HepG2 (cell line): ENCODE data around the gene MARS1. TPM values are rescaled to one million over a fixed set of nuclear protein-coding genes. Genes with fewer than 3 reads are reported as not detected.
A peak's percentile ranks its signal among the peaks of the same experiment; 100 is the strongest.

Experiments
- ARID2 ChIP-seq: sonication (generic); formaldehyde crosslinking; IDR thresholded peaks from 2 replicates; pipeline ENCODE4 v1.8.1; 2022; ENCODE audit warnings: mild to moderate bottlenecking, missing genetic modification reagents, borderline replicate concordance
- CENPT ChIP-seq: sonication (generic); formaldehyde crosslinking; IDR thresholded peaks from 2 replicates; pipeline ENCODE4 v1.8.0; 2022; ENCODE audit warnings: low read depth, mild to moderate bottlenecking, moderate library complexity, missing genetic modification reagents
- MAFF ChIP-seq: IDR thresholded peaks from 2 replicates; pipeline ENCODE4 v1.6.1; 2011; ENCODE audit warnings: low read depth, low read length, improper control_type of control experiment
- MAZ ChIP-seq, 2 experiments: sonication (generic) in 1 of 2; formaldehyde crosslinking in 1 of 2; IDR thresholded peaks; 2 replicates each; pipeline versions ENCODE4 v1.5.0 to v1.6.1; 2012 to 2020; ENCODE audit warnings: low read depth in 2 of 2, mild to moderate bottlenecking in 2 of 2, borderline replicate concordance in 1 of 2, improper control_type of control experiment in 1 of 2, low read length in 1 of 2, missing genetic modification reagents in 1 of 2, moderate library complexity in 1 of 2
- MBD4 ChIP-seq: IDR thresholded peaks from 2 replicates; pipeline ENCODE4 v1.6.1; 2012; ENCODE audit warnings: low read length, inconsistent platforms, borderline replicate concordance
- NFKBIZ ChIP-seq: IDR thresholded peaks from 2 replicates; pipeline ENCODE4 v1.6.1; 2018; ENCODE audit warnings: missing genetic modification reagents, missing compliant biosample characterization
- RFX5 ChIP-seq: IDR thresholded peaks from 2 replicates; pipeline ENCODE4 v1.6.1; 2011; ENCODE audit warnings: low read depth, low read length, improper control_type of control experiment
- SIN3B ChIP-seq: fragments of 150-350 bp; IDR thresholded peaks from 2 replicates; pipeline ENCODE4 v1.6.1; 2014; ENCODE audit warnings: low read length
- SKI ChIP-seq: fragments of 450-650 bp; IDR thresholded peaks from one replicate; pipeline ENCODE4 v1.6.1; 2018; ENCODE audit warnings: mild to moderate bottlenecking; ENCODE audit not compliant: partially characterized antibody
- ZNF30 ChIP-seq: sonication (generic); formaldehyde crosslinking; IDR thresholded peaks from 2 replicates; pipeline ENCODE4 v1.5.0; 2020; ENCODE audit warnings: mild to moderate bottlenecking, missing genetic modification reagents
- ZNF354B ChIP-seq: sonication (generic); formaldehyde crosslinking; IDR thresholded peaks from 2 replicates; pipeline ENCODE4 v1.8.0; 2022; ENCODE audit warnings: mild to moderate bottlenecking, missing genetic modification reagents
- ZNF614 ChIP-seq: IDR thresholded peaks from 2 replicates; pipeline ENCODE4 v1.6.1; 2018; ENCODE audit warnings: missing biosample characterization, missing genetic modification reagents, inconsistent platforms, borderline replicate concordance
- ZNF746 ChIP-seq: sonication (generic); formaldehyde crosslinking; IDR thresholded peaks from 2 replicates; pipeline ENCODE4 v1.8.0; 2022; ENCODE audit warnings: mild to moderate bottlenecking, missing genetic modification reagents
- ZNF777 ChIP-seq: sonication (generic); formaldehyde crosslinking; IDR thresholded peaks from 2 replicates; pipeline ENCODE4 v1.4.0; 2020; ENCODE audit warnings: missing genetic modification reagents
- ZSCAN31 ChIP-seq: sonication (generic); formaldehyde crosslinking; IDR thresholded peaks from 2 replicates; pipeline ENCODE4 v1.5.0; 2020; ENCODE audit warnings: low read depth, mild to moderate bottlenecking, missing genetic modification reagents
- polyA plus RNA-seq, 8 experiments: library from polyadenylated mRNA; depleted of rRNA in 3 of 8; stranded (reverse) in 7 of 8; unstranded in 1 of 8; fragments of >200 nt; fragmentation: Illumina TruSeq in 4 of 8; extraction: Trizol in 4 of 8; gene quantifications; 2 replicates each; pipeline versions ENCODE4 v1.2.1 to v1.2.3, GENCODE V29; 2011 to 2016; ENCODE audit warnings: low read depth in 4 of 8, missing spikeins in 1 of 8, mixed read lengths in 1 of 8; ENCODE audit not compliant: insufficient read depth in 1 of 8
- total RNA-seq, 5 experiments: library from RNA; depleted of rRNA; stranded (reverse); fragments of >200 nt; fragmentation: Illumina TruSeq; extraction: Trizol; gene quantifications; 2 replicates each; pipeline ENCODE4 v1.2.3, GENCODE V29; 2016; ENCODE audit warnings: low read depth in 1 of 5
- TF ChIP-seq, protein P1 (sequence below), 2 experiments: fragments of 450-650 bp in 1 of 2; sonication (generic) in 1 of 2; formaldehyde crosslinking in 1 of 2; IDR thresholded peaks; 2 replicates each; pipeline versions ENCODE4 v1.6.1 to v1.8.0; 2016 to 2022; ENCODE audit warnings: antibody characterized with exemption in 1 of 2, mild to moderate bottlenecking in 1 of 2, missing genetic modification reagents in 1 of 2
- TF ChIP-seq, protein P2 (sequence below): sonication (generic); formaldehyde crosslinking; IDR thresholded peaks from 2 replicates; pipeline ENCODE4 v1.5.1; 2020; ENCODE audit warnings: mild to moderate bottlenecking, missing genetic modification reagents, moderate library complexity
- TF ChIP-seq, protein P3 (sequence below): IDR thresholded peaks from 2 replicates; pipeline ENCODE4 v1.6.1; 2016

The MARS1 gene
- total and polyA plus RNA-seq, 2 of the 13 experiments (the other 11 are each of a cell fraction or from before 2014, with no cell fraction given): 115 to 181 TPM

DNA sequence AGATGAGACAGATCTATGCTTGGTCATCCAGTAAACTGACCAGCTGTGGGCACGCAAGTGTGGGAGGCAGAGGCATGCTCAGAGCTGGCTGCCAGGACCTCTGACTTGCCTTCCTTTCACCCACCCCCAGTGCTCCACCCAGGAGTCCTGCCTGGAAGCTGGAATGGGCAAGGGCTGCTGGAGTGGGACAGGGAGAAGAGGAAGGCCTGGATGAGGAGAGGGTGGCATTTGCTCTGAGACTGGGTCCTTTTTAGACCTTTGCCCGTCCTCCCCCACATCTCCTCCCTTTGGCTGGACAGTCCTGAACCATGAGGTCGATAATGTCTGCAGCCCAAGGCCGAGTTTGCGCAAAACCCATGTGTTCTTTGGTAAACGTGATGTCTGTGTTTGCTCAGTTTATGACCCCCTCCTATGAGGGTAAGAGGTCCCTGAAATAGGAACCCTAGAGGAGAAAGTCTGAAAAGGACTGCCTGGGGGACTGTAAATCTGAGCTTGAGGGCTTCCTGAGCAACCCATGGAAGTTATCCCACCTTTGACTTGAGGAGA is 36.6 kb upstream of the MARS1 start (continued):
- TF ChIP-seq, protein P1, sequence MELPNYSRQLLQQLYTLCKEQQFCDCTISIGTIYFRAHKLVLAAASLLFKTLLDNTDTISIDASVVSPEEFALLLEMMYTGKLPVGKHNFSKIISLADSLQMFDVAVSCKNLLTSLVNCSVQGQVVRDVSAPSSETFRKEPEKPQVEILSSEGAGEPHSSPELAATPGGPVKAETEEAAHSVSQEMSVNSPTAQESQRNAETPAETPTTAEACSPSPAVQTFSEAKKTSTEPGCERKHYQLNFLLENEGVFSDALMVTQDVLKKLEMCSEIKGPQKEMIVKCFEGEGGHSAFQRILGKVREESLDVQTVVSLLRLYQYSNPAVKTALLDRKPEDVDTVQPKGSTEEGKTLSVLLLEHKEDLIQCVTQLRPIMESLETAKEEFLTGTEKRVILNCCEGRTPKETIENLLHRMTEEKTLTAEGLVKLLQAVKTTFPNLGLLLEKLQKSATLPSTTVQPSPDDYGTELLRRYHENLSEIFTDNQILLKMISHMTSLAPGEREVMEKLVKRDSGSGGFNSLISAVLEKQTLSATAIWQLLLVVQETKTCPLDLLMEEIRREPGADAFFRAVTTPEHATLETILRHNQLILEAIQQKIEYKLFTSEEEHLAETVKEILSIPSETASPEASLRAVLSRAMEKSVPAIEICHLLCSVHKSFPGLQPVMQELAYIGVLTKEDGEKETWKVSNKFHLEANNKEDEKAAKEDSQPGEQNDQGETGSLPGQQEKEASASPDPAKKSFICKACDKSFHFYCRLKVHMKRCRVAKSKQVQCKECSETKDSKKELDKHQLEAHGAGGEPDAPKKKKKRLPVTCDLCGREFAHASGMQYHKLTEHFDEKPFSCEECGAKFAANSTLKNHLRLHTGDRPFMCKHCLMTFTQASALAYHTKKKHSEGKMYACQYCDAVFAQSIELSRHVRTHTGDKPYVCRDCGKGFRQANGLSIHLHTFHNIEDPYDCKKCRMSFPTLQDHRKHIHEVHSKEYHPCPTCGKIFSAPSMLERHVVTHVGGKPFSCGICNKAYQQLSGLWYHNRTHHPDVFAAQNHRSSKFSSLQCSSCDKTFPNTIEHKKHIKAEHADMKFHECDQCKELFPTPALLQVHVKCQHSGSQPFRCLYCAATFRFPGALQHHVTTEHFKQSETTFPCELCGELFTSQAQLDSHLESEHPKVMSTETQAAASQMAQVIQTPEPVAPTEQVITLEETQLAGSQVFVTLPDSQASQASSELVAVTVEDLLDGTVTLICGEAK (IDR thresholded peaks at IDR 0.05): no peak
- TF ChIP-seq, protein P1 (CRISPR knock-in tag; IDR thresholded peaks at IDR 0.05): peak; percentile 83
- TF ChIP-seq MAZ (IDR thresholded peaks at IDR 0.05; ENCODE audit: borderline replicate concordance, low read depth, low read length): peak; percentile 64; the same call in 1 of the 2 replicates
- TF ChIP-seq MAZ (CRISPR knock-in tag; IDR thresholded peaks at IDR 0.05; ENCODE audit: low read depth): peak; percentile 95
- peak; percentile 100 for TF ChIP-seq ZNF746 (CRISPR knock-in tag)
- no peak for TF ChIP-seq MBD4
- no peak for TF ChIP-seq MAFF
- 0 out of 2 replicates have a peak, but pooled peaks have one; percentile 66 for TF ChIP-seq ARID2 (CRISPR knock-in tag)
- no peak for TF ChIP-seq RFX5
- TF ChIP-seq SKI: peak; percentile 100
- TF ChIP-seq, protein P2, sequence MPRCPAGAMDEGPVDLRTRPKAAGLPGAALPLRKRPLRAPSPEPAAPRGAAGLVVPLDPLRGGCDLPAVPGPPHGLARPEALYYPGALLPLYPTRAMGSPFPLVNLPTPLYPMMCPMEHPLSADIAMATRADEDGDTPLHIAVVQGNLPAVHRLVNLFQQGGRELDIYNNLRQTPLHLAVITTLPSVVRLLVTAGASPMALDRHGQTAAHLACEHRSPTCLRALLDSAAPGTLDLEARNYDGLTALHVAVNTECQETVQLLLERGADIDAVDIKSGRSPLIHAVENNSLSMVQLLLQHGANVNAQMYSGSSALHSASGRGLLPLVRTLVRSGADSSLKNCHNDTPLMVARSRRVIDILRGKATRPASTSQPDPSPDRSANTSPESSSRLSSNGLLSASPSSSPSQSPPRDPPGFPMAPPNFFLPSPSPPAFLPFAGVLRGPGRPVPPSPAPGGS (CRISPR knock-in tag): peak; percentile 86; the same call in 1 of the 2 replicates
- TF ChIP-seq, protein P3, sequence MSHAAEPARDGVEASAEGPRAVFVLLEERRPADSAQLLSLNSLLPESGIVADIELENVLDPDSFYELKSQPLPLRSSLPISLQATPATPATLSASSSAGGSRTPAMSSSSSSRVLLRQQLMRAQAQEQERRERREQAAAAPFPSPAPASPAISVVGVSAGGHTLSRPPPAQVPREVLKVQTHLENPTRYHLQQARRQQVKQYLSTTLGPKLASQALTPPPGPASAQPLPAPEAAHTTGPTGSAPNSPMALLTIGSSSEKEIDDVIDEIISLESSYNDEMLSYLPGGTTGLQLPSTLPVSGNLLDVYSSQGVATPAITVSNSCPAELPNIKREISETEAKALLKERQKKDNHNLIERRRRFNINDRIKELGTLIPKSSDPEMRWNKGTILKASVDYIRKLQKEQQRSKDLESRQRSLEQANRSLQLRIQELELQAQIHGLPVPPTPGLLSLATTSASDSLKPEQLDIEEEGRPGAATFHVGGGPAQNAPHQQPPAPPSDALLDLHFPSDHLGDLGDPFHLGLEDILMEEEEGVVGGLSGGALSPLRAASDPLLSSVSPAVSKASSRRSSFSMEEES (CRISPR knock-in tag): peak; percentile 93
- peak; percentile 98 for TF ChIP-seq NFKBIZ (CRISPR knock-in tag)
- TF ChIP-seq SIN3B: no peak
- no peak for TF ChIP-seq ZNF354B (CRISPR knock-in tag)
- TF ChIP-seq ZNF30 (CRISPR knock-in tag): no peak
- no peak for TF ChIP-seq CENPT (CRISPR knock-in tag)
- no peak for TF ChIP-seq ZNF777 (CRISPR knock-in tag)
- peak; percentile 97; the same call in 1 of the 2 replicates for TF ChIP-seq ZNF614 (CRISPR knock-in tag)
- TF ChIP-seq ZSCAN31 (CRISPR knock-in tag): peak; percentile 68; the same call in 1 of the 2 replicates
